NT2/D1 (cell line): Measurements from ENCODE around the gene ARHGEF4.

ENCODE experiments used
- YY1 ChIP-seq: IDR thresholded peaks from 2 replicates; pipeline ENCODE4 v1.6.1; 2011; ENCODE audit not compliant: insufficient read length, insufficient read depth
- ZNF274 ChIP-seq: IDR thresholded peaks from 2 replicates; pipeline ENCODE4 v1.6.1; 2011; ENCODE audit warnings: mild to moderate bottlenecking, low read depth, low read length

DNA sequence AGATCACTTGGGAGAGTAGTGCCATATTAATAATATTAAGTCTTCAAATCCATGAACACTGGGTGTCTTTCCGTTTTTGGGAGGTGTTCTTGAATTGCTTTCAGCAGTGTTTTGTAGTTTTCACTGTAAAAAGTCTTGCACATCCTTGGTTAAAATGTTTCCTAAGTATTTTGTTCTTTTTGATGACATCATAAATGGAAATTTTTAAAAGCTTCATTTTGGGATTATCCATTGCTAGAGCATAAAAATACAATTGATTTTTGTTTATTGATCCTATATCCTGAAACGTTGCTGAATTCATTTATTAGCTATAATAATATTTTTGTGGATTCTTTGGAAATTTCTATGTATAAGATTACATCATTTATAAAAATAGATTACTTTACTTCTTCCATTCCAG, 96.8 kb downstream of the ARHGEF4 start:
- no peak for TF ChIP-seq YY1
- TF ChIP-seq ZNF274: no peak
